GM18858 (cell line): Measurements from ENCODE around the gene FAM120AOS.

ENCODE experiments used
- ATAC-seq: cut with Tn5 transposase; IDR thresholded peaks from one replicate; pipeline ENCODE4 v1.9.1; 2021; ENCODE audit not compliant: unreplicated experiment

Gene FAM120AOS

DNA sequence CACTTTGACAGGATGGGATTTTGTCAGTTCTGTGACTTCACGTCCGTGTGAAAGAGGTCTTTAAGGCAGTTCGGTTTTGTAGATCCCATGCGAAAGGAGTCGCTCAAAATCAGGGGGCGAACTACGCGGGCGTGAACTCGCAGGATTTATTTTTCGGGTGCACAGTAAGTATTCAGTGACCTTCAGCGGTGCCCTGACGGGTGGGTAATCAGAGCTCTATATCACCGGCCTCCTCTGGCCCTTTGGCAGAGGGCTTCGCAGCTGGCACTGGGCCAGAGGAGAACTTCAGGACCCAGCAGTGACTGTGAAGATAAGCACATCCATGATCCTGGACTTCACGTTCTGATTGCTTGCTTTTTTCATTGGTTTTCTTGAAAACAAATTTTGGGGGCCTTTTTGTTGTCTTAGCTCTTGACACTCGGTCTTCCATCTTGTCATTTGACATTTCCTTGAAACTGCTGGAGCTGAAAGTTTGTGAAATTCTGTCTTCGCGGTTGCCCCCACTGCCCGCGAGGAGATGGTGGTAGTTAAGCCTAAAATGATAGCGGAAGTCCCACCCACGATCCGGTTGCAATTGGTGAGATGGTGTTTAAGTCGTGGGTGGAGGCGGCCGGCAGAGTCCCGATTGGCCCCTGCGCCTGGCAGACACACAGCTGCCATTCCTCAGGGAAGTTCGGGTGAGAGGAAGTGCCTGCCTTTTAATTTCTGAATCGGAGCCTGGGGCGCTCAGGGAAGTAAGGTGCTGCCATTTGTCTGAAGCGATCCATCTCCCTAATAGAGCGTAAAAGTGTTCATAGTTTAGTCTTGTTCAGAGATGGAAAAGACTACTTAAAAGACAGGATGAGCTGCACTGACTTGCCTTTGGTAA, at the start of gene FAM120AOS:
Gene FAM120AOS, minus strand, starts transcription at position 535 of the 868 bp plus-strand sequence. CDS start 872 bp downstream, outside the sequence.
- peak; percentile 35 for ATAC-seq

DNA sequence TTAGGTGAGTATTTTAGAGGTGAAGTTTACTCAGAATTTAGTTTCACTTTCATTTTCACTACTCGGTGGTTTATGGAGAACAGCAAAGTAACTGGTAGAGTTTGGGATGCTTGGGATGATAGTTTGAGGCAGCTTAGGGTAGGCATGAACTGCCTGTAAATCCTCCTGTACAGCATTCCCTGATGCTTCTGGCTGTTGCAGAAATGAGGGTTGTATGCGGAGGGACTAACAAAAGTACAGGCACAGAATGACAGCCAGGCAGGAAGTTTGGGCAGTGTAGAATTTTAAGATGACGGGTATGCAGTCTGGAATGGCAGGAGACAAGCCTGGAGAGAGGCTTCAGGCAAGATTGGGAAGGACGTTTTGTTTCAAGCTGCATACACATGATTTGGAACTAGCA, 48.0 kb upstream of the FAM120AOS start:
- no peak for ATAC-seq

DNA sequence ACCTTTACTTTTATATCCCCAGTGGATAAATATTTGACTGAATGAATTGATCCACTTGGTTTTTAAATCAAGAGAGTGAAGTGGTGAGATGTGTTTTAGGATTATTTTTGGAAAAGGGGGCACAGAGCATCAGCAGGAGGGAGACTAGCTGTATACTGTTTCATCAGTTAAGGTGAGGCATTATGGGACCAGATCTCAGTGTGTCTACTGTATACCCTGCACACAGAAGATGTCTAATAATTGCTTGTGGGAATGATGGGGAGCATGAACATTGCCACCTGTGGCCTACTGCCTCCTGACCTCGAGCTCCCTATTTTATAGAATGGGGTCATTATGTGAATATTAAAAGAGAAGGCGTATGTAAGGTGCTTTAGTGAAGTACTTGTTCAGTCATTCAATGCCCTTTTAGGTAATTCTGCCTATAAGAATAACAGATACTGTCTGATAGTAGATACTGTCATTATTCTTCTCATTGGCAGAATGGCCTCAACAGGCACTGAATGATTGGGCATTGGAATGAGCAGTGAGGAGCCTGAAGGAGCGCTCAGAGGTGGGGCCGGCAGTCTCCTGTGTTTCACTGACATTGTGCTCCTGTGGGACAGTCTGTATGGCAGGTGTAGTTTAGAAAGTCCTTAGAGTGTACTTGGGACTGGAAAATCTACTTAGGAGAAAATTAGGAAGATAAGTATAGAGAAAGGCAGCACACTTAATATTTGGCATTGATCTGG, 47.4 kb upstream of the FAM120AOS start:
- no peak for ATAC-seq

GRCh38 chr9:93496285-93496684, 42.9 kb upstream of the FAM120AOS start:
- ATAC-seq, result no peak

- ATAC-seq, result no peak
Observed at GRCh38 chr9:93493949-93494348, 40.6 kb upstream of the FAM120AOS start.

GRCh38 chr9:93492327-93492726, 38.9 kb upstream of the FAM120AOS start:
- ATAC-seq, result no peak

- ATAC-seq, result no peak
Observed at GRCh38 chr9:93491593-93492232, 38.3 kb upstream of the FAM120AOS start.

DNA sequence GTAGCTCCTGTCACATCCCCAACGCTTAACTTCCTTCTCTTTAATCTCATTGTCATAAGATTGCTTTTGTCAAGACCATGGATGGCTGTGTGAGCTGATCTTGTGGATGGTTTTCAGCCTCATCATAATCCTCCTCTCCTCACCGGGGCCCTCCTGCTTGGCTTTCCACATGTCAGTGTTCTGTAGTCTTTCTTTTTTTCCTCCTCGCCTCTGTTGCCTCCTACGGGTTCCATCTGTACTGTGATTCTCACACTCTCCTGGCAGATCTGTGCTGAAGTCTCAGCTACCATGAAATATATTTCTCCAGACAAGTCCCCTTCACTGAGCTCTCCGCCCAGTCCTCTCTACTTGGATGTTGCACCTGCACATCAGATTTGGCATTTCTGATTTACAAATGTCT, 34.9 kb upstream of the FAM120AOS start:
- ATAC-seq, result no peak

- ATAC-seq, result no peak
Observed at GRCh38 chr9:93486268-93486667, 32.9 kb upstream of the FAM120AOS start.

- no peak for ATAC-seq
Observed at GRCh38 chr9:93483497-93483896, 30.1 kb upstream of the FAM120AOS start.

GRCh38 chr9:93480728-93481324, 27.4 kb upstream of the FAM120AOS start:
- ATAC-seq, result no peak

GRCh38 chr9:93480262-93480661, 26.9 kb upstream of the FAM120AOS start:
- no peak for ATAC-seq

DNA sequence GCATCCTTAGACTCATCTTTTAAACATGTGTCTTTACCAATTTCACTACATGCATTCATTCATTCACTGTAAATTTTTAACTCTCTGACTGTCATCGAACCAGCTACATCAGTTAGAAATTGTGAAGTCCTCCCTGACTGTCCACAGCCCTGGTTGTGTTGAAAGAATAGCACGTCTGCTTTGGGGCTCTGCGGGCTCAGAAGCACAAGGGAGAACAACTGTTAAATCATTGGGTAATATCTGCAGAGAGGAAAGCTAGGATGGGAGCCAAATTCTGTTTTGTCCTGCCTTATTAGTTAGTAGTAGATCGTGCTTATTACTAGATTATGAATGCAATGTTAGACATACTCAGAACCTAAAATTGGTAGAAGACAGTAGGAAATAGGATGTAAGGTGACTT, 26.3 kb upstream of the FAM120AOS start:
- no peak for ATAC-seq

DNA sequence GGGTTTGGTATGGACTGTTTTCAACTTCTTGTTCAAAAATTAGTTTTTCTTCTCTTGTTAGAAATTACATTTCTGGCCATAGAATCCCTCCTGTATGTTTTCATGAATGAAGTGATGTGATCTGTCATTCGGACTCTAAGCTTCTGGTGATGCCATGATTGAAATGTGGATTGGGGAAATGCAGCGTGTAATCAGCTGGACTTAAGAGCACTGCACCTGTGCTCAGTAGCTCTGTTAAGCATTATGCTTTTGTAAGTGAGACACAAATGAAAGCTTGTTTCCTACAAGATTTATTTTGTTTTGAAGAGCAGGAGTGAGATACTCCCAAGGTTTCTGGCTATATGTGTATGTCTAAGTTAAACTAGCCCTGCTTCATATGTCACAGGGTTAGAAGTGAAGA, 24.0 kb upstream of the FAM120AOS start:
- ATAC-seq, result no peak

GRCh38 chr9:93476924-93477323, 23.5 kb upstream of the FAM120AOS start:
- no peak for ATAC-seq

DNA sequence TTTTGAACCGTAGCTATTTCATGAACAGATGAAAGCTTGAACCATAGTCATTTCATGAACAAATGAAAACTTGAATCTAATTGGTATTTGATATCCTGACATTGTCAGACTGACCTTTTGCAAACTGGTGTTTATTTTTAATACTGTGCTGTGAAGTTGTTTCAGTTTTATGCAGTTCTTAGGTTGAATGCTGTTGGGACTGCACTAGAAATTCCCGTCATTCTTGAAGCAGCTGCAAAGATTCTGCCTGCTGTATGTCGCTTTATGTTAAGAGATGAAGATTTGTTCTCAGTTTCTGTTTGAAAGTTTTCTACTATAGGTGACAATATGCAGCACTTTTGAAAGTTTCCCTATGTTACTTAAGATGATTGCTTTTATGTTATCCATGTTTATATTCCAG, 22.5 kb upstream of the FAM120AOS start:
- no peak for ATAC-seq

DNA sequence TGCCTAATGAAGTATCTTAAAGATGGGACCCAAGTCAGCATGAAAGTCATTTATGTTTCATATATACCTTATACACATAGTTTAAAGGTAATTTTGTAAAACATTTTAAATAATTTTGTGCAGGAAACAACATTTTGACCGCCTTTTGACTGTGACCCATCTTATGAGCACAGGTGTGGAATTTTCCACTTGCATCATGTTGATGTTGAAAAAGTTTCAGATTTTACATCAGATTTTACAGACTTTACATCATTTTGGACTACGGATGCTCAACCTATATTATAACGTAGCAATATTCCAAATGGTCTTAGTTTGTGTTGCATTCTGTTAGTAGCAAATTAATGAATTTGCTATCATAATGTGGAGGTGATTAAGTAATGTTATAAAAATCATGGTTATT, 21.7 kb upstream of the FAM120AOS start:
- no peak for ATAC-seq

DNA sequence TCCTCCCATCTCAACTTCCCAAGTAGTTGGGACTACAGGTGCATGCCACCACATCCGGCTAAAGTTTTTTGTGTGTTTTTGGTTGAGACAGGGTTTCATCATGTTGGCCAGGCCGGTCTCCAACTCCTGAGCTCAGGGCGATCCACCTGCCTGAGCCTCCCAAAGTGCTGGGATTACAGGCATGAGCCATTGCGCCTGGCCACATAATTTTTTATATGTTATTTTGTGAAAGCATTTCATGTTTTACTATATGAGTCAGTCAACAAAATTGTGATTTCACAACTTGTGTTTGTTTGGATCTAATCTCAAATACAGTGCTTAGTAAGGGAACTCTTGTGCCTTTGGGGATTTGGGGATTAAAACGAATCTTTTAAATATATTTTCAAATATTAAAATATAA, 20.0 kb upstream of the FAM120AOS start:
- ATAC-seq, result no peak

- ATAC-seq, result no peak
Observed at GRCh38 chr9:93471124-93471523, 17.7 kb upstream of the FAM120AOS start.

GRCh38 chr9:93470391-93470790, 17.0 kb upstream of the FAM120AOS start:
- ATAC-seq, result no peak

DNA sequence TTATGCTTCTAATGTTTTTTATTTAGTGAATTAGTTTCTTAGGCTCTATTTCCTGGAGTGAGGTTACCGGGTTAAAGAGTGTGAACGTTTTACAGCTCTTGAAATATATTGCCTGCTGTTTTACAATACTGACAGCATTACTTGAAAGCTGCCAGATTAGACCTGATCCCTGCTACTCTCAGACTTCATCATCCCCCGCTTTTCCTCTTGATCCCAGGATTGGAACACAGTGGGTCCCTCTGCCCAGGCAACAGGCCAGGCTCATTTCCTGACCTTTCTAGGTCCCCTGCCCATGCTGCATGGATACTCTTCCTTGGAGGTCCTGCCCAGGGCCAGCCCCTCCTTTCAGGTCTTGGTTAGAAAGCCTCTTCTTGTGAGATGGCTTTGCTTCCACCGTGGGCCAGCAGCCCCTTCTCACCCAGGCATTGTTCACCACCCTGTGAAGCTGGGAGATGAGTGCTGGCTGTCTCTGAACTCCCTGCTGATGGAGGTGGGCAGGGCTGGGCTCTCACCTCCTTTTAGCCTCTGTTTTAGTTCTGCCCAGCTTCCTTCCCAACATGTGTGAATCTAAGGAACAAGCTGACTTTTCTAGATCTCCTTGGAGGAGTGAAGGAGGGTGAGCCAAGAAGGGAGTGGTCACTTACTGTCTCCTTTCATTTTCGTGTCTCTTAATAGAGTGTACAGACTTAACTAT, 15.5 kb upstream of the FAM120AOS start:
- no peak for ATAC-seq
